Fibroblast of lung (primary cell): ENCODE measurements around the gene GABRB3. TPM values are rescaled to one million over a fixed set of nuclear protein-coding genes. Genes with fewer than 3 reads are reported as not detected.

ENCODE experiments used
- DNase-seq, 2 donors: peaks; one replicate each; pipeline versions ENCODE4 v3.0.0 to v3.0.0-alpha.2; 2010; ENCODE audit warnings: low read depth in 2 of 2
- H2AFZ ChIP-seq: 2 replicates; pipeline ENCODE4 v1.5.1; 2012; ENCODE audit warnings: low read length, control low read depth, inconsistent platforms
- H3K27ac ChIP-seq: 2 replicates; pipeline ENCODE4 v1.5.1; 2011; ENCODE audit warnings: low read length, control low read depth; ENCODE audit not compliant: insufficient read depth
- H3K27me3 ChIP-seq: 2 replicates; pipeline ENCODE4 v1.5.1; 2011; ENCODE audit warnings: mild to moderate bottlenecking, low read length; ENCODE audit not compliant: control insufficient read depth, insufficient read depth
- H3K36me3 ChIP-seq: 2 replicates; pipeline ENCODE4 v1.5.1; 2011; ENCODE audit warnings: low read length; ENCODE audit not compliant: control insufficient read depth, insufficient read depth
- H3K4me1 ChIP-seq: 2 replicates; pipeline ENCODE4 v1.5.1; 2011; ENCODE audit warnings: low read length; ENCODE audit not compliant: control insufficient read depth, insufficient read depth; ENCODE audit errors: extremely low read depth
- H3K4me2 ChIP-seq: 2 replicates; pipeline ENCODE4 v1.5.1; 2011; ENCODE audit warnings: low read length, control low read depth; ENCODE audit not compliant: insufficient read depth; ENCODE audit errors: extremely low read depth
- H3K4me3 ChIP-seq, 4 experiments: fragments of 200-600 bp in 1 of 4; sonication (generic) in 1 of 4; replicated peaks in 1 of 4; 2 replicates each; pipeline ENCODE4 v1.5.1; 2011 to 2016; ENCODE audit warnings: low read length in 4 of 4, low read depth in 3 of 4, mild to moderate bottlenecking in 3 of 4, control low read depth in 2 of 4, inconsistent platforms in 1 of 4, mixed read lengths in 1 of 4; ENCODE audit not compliant: insufficient read depth in 1 of 4; ENCODE audit errors: control extremely low read depth in 1 of 4
- H3K79me2 ChIP-seq: 2 replicates; pipeline ENCODE4 v1.5.1; 2012; ENCODE audit warnings: mild to moderate bottlenecking, low read length, inconsistent platforms; ENCODE audit not compliant: control insufficient read depth, insufficient read depth
- H3K9ac ChIP-seq: 2 replicates; pipeline ENCODE4 v1.5.1; 2011; ENCODE audit warnings: mild to moderate bottlenecking, low read length, control low read depth; ENCODE audit not compliant: insufficient read depth
- H3K9me3 ChIP-seq: 2 replicates; pipeline ENCODE4 v1.5.1; 2012; ENCODE audit warnings: low read depth, low read length; ENCODE audit not compliant: control insufficient read depth, insufficient read depth
- H4K20me1 ChIP-seq: 2 replicates; pipeline ENCODE4 v1.5.1; 2011; ENCODE audit warnings: low read length; ENCODE audit not compliant: control insufficient read depth, insufficient read depth; ENCODE audit errors: extremely low read depth
- CTCF ChIP-seq, 2 donors: IDR thresholded peaks in 1 of 2; conservative IDR thresholded peaks in 1 of 2; 1 replicate in 1 of 2; 2 replicates in 1 of 2; pipeline ENCODE4 v1.5.1; 2011 to 2012; ENCODE audit warnings: low read length in 2 of 2, control low read depth in 1 of 2, inconsistent platforms in 1 of 2, low read depth in 1 of 2, mild to moderate bottlenecking in 1 of 2
- EZH2 ChIP-seq: IDR thresholded peaks from 2 replicates; pipeline ENCODE4 v1.5.1; 2012; ENCODE audit warnings: low read length, control low read depth, mild to moderate bottlenecking; ENCODE audit errors: missing control alignments
- polyA minus RNA-seq: library from RNA; depleted of rRNA, polyadenylated mRNA; stranded (reverse); fragments of >200 nt; gene quantifications from 2 replicates; pipeline ENCODE4 v1.2.3, GENCODE V29; 2011; ENCODE audit warnings: low replicate concordance
- polyA plus RNA-seq, 2 donors: library from polyadenylated mRNA; depleted of rRNA in 1 of 2; stranded (reverse) in 1 of 2; unstranded in 1 of 2; fragments of >200 nt; gene quantifications; 2 replicates each; pipeline ENCODE4 v1.2.1, GENCODE V29; 2011 to 2012; ENCODE audit warnings: missing spikeins in 1 of 2
- total RNA-seq: library from RNA; depleted of rRNA; stranded (reverse); fragments of >200 nt; gene quantifications from 2 replicates; pipeline ENCODE4 v1.2.1, GENCODE V29; 2014

GABRB3 gene
- total RNA-seq = 1.5 and 1.8 TPM in 2 replicates
- 0.72 and 1.1 TPM in 2 replicates for polyA plus RNA-seq
- 0.32 and 0.57 TPM in 2 replicates for polyA plus RNA-seq (2012)
- polyA minus RNA-seq = not detected in 2 replicates

- no peak for DNase-seq
- TF ChIP-seq EZH2 (no peak), CTCF (conservative IDR thresholded peaks at IDR 0.05 in 1 of 2, IDR thresholded peaks at IDR 0.05 in 1 of 2; ENCODE audit: low read depth in 1 of 2, low read length in 2 of 2) (no peak)
- no peaks in the 10 kb centered on the region for H3K79me2 ChIP-seq
- H3K9me3 ChIP-seq = no peaks in the 10 kb centered on the region
- H3K4me3 ChIP-seq = no peak within 1 kb of the TSS
- no peaks in the 10 kb centered on the region for H3K36me3 ChIP-seq
- H3K4me2 ChIP-seq = no peak within 1 kb of the TSS
- no peak within 1 kb of the TSS for H3K27ac ChIP-seq
- H3K27me3 ChIP-seq = peaks cover 3% of the 10 kb centered on the region
- H3K4me1 ChIP-seq = no peaks in the 10 kb centered on the region
- no peak within 1 kb of the TSS for H2AFZ ChIP-seq
- H3K9ac ChIP-seq = no peak within 1 kb of the TSS
- H4K20me1 ChIP-seq = no peaks in the 10 kb centered on the region
Observed at GRCh38 chr15:26772154-26773066, at the start of gene GABRB3. Gene GABRB3, minus strand, starts transcription at chr15:26773066.

DNA sequence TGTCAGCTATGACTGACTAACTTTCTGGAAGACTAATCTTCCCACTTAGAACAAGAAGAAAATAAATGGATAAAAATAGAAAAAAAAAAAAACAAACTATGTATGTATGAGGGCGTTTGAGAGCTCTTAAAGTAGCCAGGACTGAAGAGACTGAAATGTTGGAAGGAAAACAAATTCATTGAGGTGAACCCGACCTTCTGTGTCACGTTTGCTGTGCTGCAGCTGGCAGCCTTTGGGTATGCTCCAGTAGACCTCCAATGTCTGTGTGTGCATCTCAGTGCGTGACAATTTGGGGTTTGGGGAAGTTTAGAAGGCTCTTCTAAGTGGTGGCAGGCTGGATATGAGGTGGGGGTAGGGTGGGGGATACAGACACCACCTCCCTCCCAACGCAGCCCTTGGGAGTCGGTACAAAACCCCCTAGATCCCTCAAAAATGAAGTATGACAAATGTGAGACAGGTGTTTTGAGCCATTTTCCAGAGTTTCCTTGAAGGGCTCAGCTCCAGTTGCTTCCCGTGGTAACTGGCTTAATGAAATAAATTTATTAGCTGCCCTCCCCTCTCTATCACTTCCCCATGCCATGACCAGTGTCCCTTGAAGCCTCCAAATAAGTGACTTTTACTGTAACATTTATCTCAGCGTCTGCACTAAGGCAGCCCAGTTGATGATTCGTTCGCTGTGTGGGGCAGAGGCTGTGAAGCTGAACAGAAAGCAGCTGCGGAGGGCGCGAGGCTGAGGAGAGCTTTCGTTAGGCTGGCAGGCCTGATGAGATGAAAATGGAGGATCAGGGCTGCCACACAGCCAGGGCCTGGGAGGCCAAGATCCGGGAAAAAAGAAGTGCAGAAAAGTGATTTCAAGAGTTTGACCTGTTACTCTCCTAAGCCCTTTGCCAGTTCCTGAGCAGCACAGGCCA, 34.9 kb upstream of the GABRB3 start:
- no peaks in the 10 kb centered on the region for H3K36me3 ChIP-seq
- no peak overlapping the region for H3K27ac ChIP-seq
- TF ChIP-seq CTCF (conservative IDR thresholded peaks at IDR 0.05 in 1 of 2, IDR thresholded peaks at IDR 0.05 in 1 of 2; ENCODE audit: low read depth in 1 of 2, low read length in 2 of 2) (no peak), EZH2 (no peak)
- H3K79me2 ChIP-seq = no peaks in the 10 kb centered on the region
- no peak for DNase-seq
- H2AFZ ChIP-seq = no peak overlapping the region
- H3K9me3 ChIP-seq = no peaks in the 10 kb centered on the region
- no peak overlapping the region for H3K9ac ChIP-seq
- H3K27me3 ChIP-seq = no peaks in the 10 kb centered on the region
- no peaks in the 10 kb centered on the region for H3K4me1 ChIP-seq
- no peak overlapping the region for H3K4me2 ChIP-seq
- no peaks in the 10 kb centered on the region for H4K20me1 ChIP-seq
- no peak overlapping the region for H3K4me3 ChIP-seq

GRCh38 chr15:26806574-26806973, 33.7 kb upstream of the GABRB3 start:
- Histone ChIP-seq H3K27me3 (no peaks in the 10 kb centered on the region), H3K27ac (no peak overlapping the region), H3K4me1 (no peaks in the 10 kb centered on the region), H3K36me3 (no peaks in the 10 kb centered on the region), H4K20me1 (no peaks in the 10 kb centered on the region), H2AFZ (no peak overlapping the region), H3K4me3 (no peak overlapping the region), H3K4me2 (no peak overlapping the region), H3K79me2 (no peaks in the 10 kb centered on the region), H3K9ac (no peak overlapping the region), H3K9me3 (no peaks in the 10 kb centered on the region)
- no peak for TF ChIP-seq EZH2
- no peak for TF ChIP-seq CTCF (conservative IDR thresholded peaks at IDR 0.05 in 1 of 2, IDR thresholded peaks at IDR 0.05 in 1 of 2; ENCODE audit: low read depth in 1 of 2, low read length in 2 of 2)
- DNase-seq = no peak
